Activated CD8-positive, alpha-beta memory T cell treated with anti-CD3 and anti-CD28 coated beads, Interleukin-2, amount 50 U/mL, for 1 hour (primary cell): ENCODE data around the gene BMPR2.
"Not testable (repeated sequence)": the region's sequence is repeated elsewhere in the genome, so short reads cannot be mapped to it uniquely, and the experiment has no call there.

ENCODE experiments used
- DNase-seq: peaks from one replicate; pipeline ENCODE4 v3.0.0-alpha.2; 2020; ENCODE audit errors: extremely low read depth

The BMPR2 gene

GRCh38 chr2:202375609-202376408 lies at the start of gene BMPR2:
TSS of gene BMPR2 (plus strand) at chr2:202376327. CDS start at chr2:202377475, 1,148 bp downstream.
- DNase-seq, result peak; percentile 53

GRCh38 chr2:202327858-202328257 lies 48.3 kb upstream of the BMPR2 start:
- no peak for DNase-seq

DNA sequence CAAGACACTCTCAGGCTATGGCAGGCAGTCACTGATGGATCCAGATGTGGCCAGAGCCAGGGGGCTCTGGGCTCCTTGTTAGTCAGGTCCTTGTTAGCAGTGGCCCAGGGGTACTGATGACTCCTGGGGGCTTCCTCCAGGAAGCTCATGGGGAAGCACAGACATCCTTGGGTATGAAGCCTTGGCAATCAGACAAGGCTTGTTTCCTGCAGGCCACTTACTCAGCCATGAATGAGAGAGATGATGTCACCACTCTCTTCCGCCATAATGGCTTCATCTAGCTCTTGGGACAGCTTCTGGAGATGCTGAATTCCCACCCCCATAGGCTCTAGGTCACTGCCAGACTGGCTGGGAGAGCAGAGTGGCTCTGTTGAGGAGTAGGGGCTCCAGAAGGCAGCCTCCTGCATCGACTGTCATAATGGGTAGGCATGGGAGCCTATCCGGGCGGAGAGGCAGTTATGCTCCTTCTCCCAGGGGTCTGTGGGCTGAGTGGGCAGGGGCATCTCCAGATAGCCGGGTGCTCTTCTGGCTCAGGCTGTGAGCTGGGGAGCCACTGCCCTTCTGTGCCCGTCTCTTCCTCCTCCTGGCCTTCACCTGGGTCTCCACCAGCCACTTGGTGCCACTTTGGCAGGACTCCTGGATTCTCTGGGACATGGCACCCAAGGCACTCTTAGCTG lies 40.2 kb upstream of the BMPR2 start:
- DNase-seq, result no peak

- DNase-seq, result no peak
These were observed 39.0 kb upstream of the BMPR2 start for GRCh38 chr2:202337151-202337550.

- no peak for DNase-seq
These were observed 38.3 kb upstream of the BMPR2 start for GRCh38 chr2:202337706-202338346.

DNA sequence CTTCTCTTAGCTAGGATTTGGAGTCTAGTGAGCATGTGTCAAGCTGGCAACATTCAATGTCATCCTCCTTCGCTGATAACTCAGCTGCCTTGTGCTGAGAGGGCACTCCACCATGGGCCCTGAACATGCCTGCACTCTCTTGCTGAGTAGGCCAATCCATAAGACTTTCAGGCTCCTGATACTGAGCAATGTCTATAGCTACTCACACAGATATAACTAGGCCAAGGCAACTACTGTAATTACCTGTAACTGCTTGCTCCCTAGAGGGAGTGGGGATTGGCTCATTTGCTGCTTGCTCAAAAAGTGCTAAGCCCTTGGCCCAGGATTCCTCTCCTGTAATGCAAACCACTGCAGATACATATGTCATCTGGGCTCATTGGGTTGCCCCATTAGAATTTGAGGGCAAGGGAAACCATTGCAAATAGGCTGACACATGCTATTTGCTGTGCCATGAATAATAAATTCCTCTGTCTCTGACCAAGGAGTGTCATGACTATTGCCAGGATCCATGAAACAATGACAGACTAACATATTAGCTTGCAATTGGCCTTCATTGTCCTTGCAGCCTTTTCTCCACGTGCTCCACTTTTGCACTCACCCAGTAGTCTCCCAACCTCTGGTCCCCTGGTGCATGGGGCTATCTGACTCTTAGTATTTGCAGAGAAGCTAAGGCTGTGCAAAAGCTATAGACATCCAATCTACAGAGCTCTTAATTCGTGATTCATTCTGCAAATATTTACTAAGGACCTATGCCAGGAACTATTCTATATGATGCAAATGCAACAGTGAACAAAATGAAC lies 36.9 kb upstream of the BMPR2 start:
- no peak for DNase-seq

GRCh38 chr2:202344178-202344577 lies 31.9 kb upstream of the BMPR2 start:
- no peak for DNase-seq

DNA sequence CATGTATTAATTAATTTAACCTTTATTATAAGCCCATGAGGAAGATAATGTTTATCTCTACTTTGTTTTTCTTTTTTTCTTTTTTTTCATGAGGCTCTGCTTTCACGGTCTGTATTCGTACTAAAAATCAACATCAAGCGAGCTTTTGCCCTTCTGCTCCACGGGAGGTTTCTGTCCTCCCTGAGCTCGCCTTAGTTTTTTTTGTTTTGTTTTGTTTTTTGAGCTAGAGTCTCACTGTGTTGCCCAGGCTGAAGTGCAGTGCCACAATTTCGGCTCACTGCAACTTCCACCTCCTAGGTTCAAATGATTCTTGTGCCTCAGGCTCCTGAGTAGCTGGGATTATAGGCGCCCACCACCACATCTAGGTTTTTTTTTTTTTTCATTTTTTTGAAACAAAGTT lies 29.9 kb upstream of the BMPR2 start:
- no peak for DNase-seq

GRCh38 chr2:202353430-202353829 lies 22.7 kb upstream of the BMPR2 start:
- DNase-seq, result no peak

DNA sequence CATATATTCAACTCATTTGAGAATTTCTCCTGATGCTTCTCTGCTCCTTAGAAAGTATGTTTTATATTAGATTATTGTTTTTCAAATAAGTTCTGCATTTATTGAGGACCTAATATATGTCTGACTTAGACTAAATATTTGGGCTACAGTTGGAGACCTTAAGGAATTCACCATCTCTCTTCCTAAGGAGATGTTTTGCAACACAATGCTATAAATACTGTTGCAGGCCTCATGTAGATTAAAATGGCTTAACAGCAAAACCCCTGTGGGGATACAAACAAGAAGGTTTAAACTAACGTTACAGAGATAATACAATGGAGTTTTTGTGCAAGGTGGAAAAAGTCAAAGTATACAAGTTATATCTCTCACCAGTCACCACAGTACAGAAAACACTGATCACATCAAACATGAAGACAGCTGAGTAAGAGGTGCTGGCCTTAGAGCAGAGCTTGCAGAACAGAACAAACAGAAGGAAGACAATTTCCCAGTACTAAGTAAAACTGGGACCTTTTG lies 20.1 kb upstream of the BMPR2 start:
- DNase-seq, result no peak

DNA sequence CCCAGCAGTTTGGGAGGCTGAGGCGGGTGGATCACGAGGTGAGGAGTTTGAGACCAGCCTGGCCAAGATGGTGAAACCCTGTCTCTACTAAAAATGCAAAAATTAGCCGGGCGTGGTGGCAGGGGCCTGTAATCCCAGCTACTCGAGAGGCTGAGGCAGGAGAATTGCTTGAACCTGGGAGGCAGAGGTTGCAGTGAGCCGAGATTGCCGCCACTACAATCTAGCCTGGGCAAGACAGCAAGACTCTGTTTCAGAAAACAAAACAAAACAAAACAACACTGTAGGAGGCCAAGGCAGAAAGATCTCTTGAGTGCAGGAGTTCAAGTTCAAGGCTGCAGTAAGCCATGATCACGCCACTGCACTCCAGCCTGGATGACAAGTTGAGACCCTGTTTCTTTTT lies 17.2 kb upstream of the BMPR2 start:
- not testable (repeated sequence) for DNase-seq

DNA sequence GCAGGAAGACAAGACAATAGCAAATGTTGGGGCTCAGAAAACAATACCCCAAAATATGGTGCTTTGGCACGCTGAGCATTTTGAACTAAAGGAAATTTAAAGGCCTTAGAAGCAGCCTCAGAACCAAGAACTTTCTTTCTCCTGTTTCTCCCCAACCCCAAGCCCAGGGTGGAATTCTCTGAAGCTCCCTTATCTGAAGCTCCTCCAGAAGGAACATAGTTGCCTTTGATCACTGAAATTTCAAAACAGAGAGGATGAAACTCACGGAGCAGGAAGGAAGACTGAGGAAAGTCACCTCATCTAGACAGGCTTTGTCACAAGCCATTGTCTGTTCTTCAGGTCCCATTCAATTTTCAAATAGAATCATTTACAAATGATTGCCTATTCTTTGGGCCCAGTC lies 15.5 kb upstream of the BMPR2 start:
- DNase-seq, result no peak

- DNase-seq, result no peak
These were observed 15.0 kb upstream of the BMPR2 start for GRCh38 chr2:202361108-202361507.

DNA sequence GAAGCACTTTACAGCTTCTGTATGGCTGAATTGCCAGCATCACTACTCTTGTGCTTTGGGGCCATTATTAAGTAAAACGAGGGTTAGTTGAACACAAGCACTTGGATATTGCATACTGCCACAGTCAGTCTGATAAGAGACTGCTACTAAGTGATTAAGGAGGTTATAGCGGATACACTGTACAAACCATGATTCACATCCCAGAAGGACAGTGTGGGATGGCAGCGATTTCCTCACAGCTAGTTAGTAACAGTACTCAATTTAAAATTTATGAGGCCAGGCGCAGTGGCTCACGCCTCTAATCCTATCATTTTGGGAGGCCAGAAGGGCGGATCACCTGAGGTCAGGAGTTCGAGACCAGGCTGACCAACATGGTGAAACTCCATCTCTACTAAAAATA lies 2.6 kb upstream of the BMPR2 start:
- no peak for DNase-seq

- DNase-seq, result not testable (repeated sequence)
These were observed 1.7 kb upstream of the BMPR2 start for GRCh38 chr2:202374383-202374782.

DNA sequence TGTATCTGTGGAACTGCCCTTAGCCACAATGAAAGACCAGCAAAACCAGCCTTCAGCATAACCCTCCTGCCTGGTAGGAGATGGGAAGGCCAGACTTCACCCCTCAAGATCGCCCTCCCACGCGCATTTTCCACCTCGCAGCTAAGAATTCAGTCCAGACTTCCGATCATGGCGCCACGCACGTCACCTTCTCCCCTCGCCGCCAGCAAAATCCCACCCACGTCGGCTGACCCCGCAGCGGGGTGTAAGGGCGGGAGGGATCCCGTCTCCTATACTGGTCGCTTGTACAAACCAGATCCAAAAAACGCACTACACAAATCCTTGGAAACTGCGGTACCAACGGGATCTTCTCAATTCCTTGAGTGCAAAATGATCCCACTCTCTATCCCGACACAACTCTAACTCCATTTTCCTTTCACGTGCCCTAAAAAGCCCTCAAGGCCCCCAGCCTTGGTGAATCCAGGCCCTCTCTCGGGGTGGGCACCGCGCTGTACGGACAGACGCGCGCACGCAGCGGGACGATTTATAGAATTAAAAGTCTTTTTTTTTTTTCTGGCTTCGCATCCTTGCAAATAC lies 1.0 kb upstream of the BMPR2 start:
- DNase-seq, result peak; percentile 36

GRCh38 chr2:202376460-202377206 lies 506 bp downstream of the BMPR2 start:
- no peak for DNase-seq

GRCh38 chr2:202377207-202377761 lies 1.2 kb downstream of the BMPR2 start:
- no peak for DNase-seq

GRCh38 chr2:202378001-202378400 lies 1.9 kb downstream of the BMPR2 start:
- DNase-seq, result no peak

DNA sequence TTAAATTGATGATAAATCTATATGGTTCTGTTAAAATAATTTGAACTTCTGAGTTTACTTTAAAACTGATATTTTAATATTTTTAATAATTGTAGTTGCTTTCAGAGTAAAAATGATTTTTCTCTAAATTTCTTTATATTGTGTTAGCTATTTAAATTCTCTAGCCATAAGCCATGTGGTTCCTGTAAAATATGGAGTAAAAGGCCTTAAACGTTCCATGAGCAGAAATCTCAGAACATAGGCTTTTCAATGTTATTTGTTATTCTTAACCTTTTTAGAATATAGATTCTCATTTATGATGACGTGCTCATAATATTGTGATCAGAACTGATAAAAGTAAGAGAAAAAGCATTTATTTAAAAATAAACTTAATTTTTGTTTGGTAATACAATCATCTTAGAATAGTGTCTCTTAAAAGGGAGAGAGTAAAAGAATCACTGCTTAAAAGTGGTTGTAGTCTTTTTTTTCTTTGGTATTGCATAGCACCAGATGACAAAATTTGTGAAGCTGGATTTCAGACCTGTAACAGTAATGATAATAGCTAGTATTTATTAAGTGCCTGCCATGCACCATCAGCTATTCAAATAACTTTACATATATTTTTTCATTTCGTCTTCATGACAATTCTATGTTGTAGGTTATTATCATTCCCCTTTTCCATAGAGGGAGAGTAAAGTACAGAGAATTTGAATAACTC lies 2.7 kb downstream of the BMPR2 start:
- DNase-seq, result no peak
